Trophoblast cell (in vitro differentiated cells and primary cell): ENCODE results near the gene LHPP.

Source experiments
- DNase-seq, 2 donors: peaks; one replicate each; pipeline ENCODE4 v3.0.0-alpha.2; 2016
- H2AFZ ChIP-seq: 2 replicates; pipeline ENCODE4 v1.6.1; 2013; ENCODE audit warnings: low read length, moderate library complexity, mild to moderate bottlenecking; ENCODE audit not compliant: insufficient read depth, poor library complexity
- H2AK5ac ChIP-seq: 2 replicates; pipeline ENCODE4 v1.6.1; 2013; ENCODE audit warnings: mild to moderate bottlenecking, low read length
- H2BK120ac ChIP-seq: 2 replicates; pipeline ENCODE4 v1.6.1; 2013; ENCODE audit warnings: low read length, mild to moderate bottlenecking, moderate library complexity; ENCODE audit not compliant: insufficient read depth, poor library complexity
- H2BK12ac ChIP-seq: 2 replicates; pipeline ENCODE4 v1.6.1; 2013; ENCODE audit warnings: mild to moderate bottlenecking, low read length, moderate library complexity
- H2BK5ac ChIP-seq: 2 replicates; pipeline ENCODE4 v1.6.1; 2013; ENCODE audit warnings: low read length, low read depth, moderate library complexity, mild to moderate bottlenecking; ENCODE audit not compliant: poor library complexity
- H3K14ac ChIP-seq: 2 replicates; pipeline ENCODE4 v1.6.1; 2013; ENCODE audit warnings: mild to moderate bottlenecking, low read length
- H3K18ac ChIP-seq: 2 replicates; pipeline ENCODE4 v1.6.1; 2013; ENCODE audit warnings: mild to moderate bottlenecking, low read length
- H3K23ac ChIP-seq: 2 replicates; pipeline ENCODE4 v1.6.1; 2013; ENCODE audit warnings: low read length
- H3K27ac ChIP-seq: 2 replicates; pipeline ENCODE4 v1.5.1; 2013; ENCODE audit warnings: low read depth, mild to moderate bottlenecking, inconsistent platforms, low read length, moderate library complexity
- H3K27me3 ChIP-seq: 2 replicates; pipeline ENCODE4 v1.6.1; 2013; ENCODE audit warnings: inconsistent platforms, mild to moderate bottlenecking, low read length, moderate library complexity; ENCODE audit not compliant: insufficient read depth
- H3K36me3 ChIP-seq, 2 experiments: 1 replicate in 1 of 2; 2 replicates in 1 of 2; pipeline ENCODE4 v1.6.1; 2013; ENCODE audit warnings: low read length in 2 of 2, mild to moderate bottlenecking in 2 of 2, moderate library complexity in 1 of 2; ENCODE audit not compliant: insufficient read depth in 2 of 2, control insufficient read depth in 1 of 2
- H3K4ac ChIP-seq: 2 replicates; pipeline ENCODE4 v1.6.1; 2013; ENCODE audit warnings: low read depth, mild to moderate bottlenecking, low read length, moderate library complexity
- H3K4me1 ChIP-seq, 2 experiments: 1 replicate in 1 of 2; 2 replicates in 1 of 2; pipeline ENCODE4 v1.6.1; 2013; ENCODE audit warnings: low read length in 2 of 2, mild to moderate bottlenecking in 2 of 2, moderate library complexity in 1 of 2; ENCODE audit not compliant: insufficient read depth in 2 of 2, control insufficient read depth in 1 of 2
- H3K4me2 ChIP-seq: 2 replicates; pipeline ENCODE4 v1.6.1; 2013; ENCODE audit warnings: inconsistent platforms, mild to moderate bottlenecking, low read length, moderate library complexity
- H3K4me3 ChIP-seq: 2 replicates; pipeline ENCODE4 v1.5.1; 2013; ENCODE audit warnings: mild to moderate bottlenecking, low read depth, low read length, inconsistent platforms
- H3K79me1 ChIP-seq: one replicate; pipeline ENCODE4 v1.6.1; 2013; ENCODE audit warnings: low read length
- H3K79me2 ChIP-seq: 2 replicates; pipeline ENCODE4 v1.6.1; 2013; ENCODE audit warnings: low read length, mild to moderate bottlenecking; ENCODE audit not compliant: control insufficient read depth, insufficient read depth, poor library complexity
- H3K9ac ChIP-seq: 2 replicates; pipeline ENCODE4 v1.6.1; 2013; ENCODE audit warnings: mild to moderate bottlenecking, low read length
- H3K9me3 ChIP-seq: 2 replicates; pipeline ENCODE4 v1.6.1; 2013; ENCODE audit warnings: low read depth, mild to moderate bottlenecking, control low read depth, inconsistent platforms, low read length; ENCODE audit not compliant: insufficient read depth
- H4K12ac ChIP-seq: 2 replicates; pipeline ENCODE4 v1.6.1; 2013; ENCODE audit warnings: low read depth, mild to moderate bottlenecking, low read length, moderate library complexity
- H4K8ac ChIP-seq: 2 replicates; pipeline ENCODE4 v1.6.1; 2013; ENCODE audit warnings: low read depth, mild to moderate bottlenecking, low read length, moderate library complexity
- H4K91ac ChIP-seq: one replicate; pipeline ENCODE4 v1.6.1; 2013; ENCODE audit warnings: low read depth, mild to moderate bottlenecking, low read length, moderate library complexity
- WGBS: extraction: QIAGEN DNeasy Blood & Tissue Kit; methylation state at CpG from one replicate; pipeline ENCODE4 v1.1.7; 2013; ENCODE audit warnings: missing lambda C conversion rate; ENCODE audit not compliant: insufficient read length, insufficient coverage; ENCODE audit errors: extremely low coverage; 5-methylcytosine and 5-hydroxymethylcytosine counted together

LHPP gene

DNA sequence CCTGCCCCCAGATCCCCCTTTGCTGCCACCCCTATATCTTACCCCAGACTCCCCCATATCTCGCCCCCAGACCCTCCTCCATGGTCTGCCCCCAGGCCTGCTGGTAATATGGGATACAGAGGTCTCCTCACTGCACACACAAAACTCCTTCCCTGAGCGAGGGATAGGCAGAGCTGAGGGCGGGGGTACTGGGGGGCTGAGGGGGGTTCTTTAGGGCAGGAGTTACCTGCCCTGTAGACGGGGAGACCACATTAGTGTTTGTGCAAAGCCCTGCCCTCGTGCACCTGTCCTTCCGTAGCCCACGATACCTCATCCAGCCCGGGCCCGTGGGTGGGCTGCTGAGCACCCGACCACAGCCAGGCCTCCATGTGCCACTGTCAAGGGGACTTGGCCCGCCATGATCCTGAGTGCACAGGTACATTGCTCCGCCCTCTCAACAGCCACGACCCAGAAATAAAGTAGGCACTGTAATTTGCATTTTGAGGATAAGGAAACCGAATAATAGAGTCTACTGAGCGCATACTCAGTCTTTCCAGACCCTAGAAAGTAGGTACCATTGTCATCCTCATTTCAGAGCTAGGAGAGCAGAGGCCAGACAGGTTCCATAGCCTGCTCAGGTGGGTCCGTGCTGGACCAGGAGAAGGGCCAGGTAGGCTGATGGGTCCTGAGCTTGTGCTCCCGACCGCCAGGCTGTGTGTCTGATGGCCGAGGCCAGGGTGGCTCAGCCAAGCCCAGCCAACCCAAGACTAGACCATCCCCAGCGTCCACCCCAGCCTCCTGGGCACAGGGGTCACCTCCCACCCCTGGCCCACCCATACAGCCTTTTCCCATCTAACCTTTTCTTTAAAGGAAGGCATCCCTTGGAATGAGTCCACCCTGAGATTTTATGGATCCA, 115.2 kb downstream of the LHPP start:
- Histone ChIP-seq H3K9me3 (peaks cover 3% of the 10 kb centered on the region), H2BK12ac (no peak overlapping the region), H3K14ac (no peak overlapping the region), H3K79me1 (no peaks in the 10 kb centered on the region), H3K4me1 (no peaks in the 10 kb centered on the region), H2BK5ac (no peak overlapping the region), H3K18ac (no peak overlapping the region), H3K9ac (no peak overlapping the region), H3K27ac (no peak overlapping the region), H3K36me3 (no peaks in the 10 kb centered on the region), H2AK5ac (no peak overlapping the region), H3K23ac (no peak overlapping the region), H3K4ac (no peak overlapping the region), H4K12ac (no peak overlapping the region), H3K4me3 (no peak overlapping the region), H4K8ac (no peak overlapping the region), H2BK120ac (no peak overlapping the region), H3K4me2 (no peak overlapping the region), H3K79me2 (peaks cover 2% of the 10 kb centered on the region), H4K91ac (no peak overlapping the region), H3K27me3 (no peaks in the 10 kb centered on the region), H2AFZ (no peak overlapping the region)
- DNase-seq, result no peak
- WGBS, result no CpG with 5 or more reads among the region's 20 CpGs

GRCh38 chr10:124577651-124578050, 116.0 kb downstream of the LHPP start:
- Histone ChIP-seq H4K12ac (no peak overlapping the region), H3K23ac (no peak overlapping the region), H3K27me3 (no peaks in the 10 kb centered on the region), H3K79me2 (peaks cover 2% of the 10 kb centered on the region), H3K4me2 (no peak overlapping the region), H2BK12ac (no peak overlapping the region), H2AK5ac (no peak overlapping the region), H4K8ac (no peak overlapping the region), H3K27ac (no peak overlapping the region), H3K14ac (no peak overlapping the region), H3K9me3 (no peaks in the 10 kb centered on the region), H3K4me1 (no peaks in the 10 kb centered on the region), H3K9ac (no peak overlapping the region), H2AFZ (no peak overlapping the region), H3K4me3 (no peak overlapping the region), H4K91ac (no peak overlapping the region), H2BK120ac (no peak overlapping the region), H2BK5ac (no peak overlapping the region), H3K18ac (no peak overlapping the region), H3K4ac (no peak overlapping the region), H3K36me3 (no peaks in the 10 kb centered on the region), H3K79me1 (no peaks in the 10 kb centered on the region)
- no peak for DNase-seq
- WGBS, result no CpG with 5 or more reads among the region's 3 CpGs

DNA sequence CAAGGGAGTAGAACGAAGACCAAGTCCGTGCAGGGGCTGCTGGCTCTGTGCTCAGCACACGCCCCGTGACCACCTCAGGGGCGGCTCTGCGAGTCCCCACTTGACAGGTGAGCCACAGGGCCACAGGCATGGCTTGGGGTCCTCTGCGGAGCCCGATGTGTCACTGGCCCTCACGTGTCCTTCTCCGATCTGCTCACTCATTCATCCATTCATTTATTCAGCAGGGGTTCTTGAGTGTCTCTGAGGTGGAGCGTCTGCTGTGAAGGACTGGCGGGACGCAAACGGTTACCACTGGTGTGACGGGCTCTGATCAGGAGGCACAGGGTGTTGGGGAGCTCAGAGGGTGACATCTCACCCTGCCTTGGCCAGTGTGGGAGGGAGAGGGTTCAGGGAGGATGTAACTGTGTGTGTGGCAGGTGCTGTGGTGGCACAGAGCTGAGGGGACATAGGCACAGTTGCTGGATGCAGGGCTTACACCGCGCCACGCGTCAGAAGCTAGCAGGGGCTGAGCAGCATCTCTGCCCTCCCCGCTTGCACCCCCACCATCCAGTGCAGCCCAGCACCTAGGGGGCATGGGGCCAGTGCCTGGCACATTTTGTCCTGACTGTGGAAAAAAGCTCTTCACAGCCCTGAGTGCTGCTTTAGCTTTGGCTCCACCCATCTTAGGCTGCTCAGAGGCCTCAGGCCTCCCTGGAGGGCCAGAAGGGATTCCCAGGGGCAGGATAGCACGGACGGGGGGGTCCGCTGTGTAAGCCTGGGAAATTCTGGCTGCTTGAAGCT, 116.8 kb downstream of the LHPP start:
- Histone ChIP-seq H4K8ac (no peak overlapping the region), H3K9ac (no peak overlapping the region), H3K14ac (no peak overlapping the region), H3K23ac (no peak overlapping the region), H4K12ac (no peak overlapping the region), H3K4me1 (no peaks in the 10 kb centered on the region), H3K79me2 (peaks cover 2% of the 10 kb centered on the region), H3K79me1 (no peaks in the 10 kb centered on the region), H3K4me2 (no peak overlapping the region), H3K18ac (no peak overlapping the region), H2AK5ac (no peak overlapping the region), H3K4me3 (no peak overlapping the region), H2AFZ (no peak overlapping the region), H2BK5ac (no peak overlapping the region), H3K36me3 (no peaks in the 10 kb centered on the region), H3K4ac (no peak overlapping the region), H2BK120ac (no peak overlapping the region), H3K27me3 (no peaks in the 10 kb centered on the region), H3K9me3 (no peaks in the 10 kb centered on the region), H2BK12ac (no peak overlapping the region), H4K91ac (no peak overlapping the region), H3K27ac (no peak overlapping the region)
- DNase-seq, result no peak
- WGBS, result no CpG with 5 or more reads among the region's 23 CpGs

DNA sequence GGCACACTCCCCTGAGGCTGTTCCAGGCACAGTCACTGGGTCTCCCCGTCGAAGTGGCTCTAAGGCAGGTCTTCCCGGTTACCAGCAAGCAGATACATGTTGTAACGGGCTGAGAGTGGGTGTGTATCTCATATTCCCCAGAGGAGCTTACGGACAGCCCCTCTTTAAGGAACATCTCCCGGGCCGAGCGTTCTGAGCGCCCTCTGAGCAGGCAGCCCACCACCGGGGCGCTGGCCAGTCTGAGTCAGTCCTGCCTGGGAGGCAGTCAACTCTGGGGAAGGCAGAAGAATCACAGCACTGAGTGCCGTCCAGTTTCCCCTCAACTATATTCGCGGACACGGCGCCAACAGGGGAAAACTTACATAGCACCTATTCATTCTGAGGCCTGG, 117.4 kb downstream of the LHPP start:
- Histone ChIP-seq H3K79me1 (no peaks in the 10 kb centered on the region), H3K4ac (no peak overlapping the region), H2BK5ac (no peak overlapping the region), H4K8ac (no peak overlapping the region), H3K36me3 (no peaks in the 10 kb centered on the region), H3K9me3 (no peaks in the 10 kb centered on the region), H3K18ac (no peak overlapping the region), H3K4me2 (no peak overlapping the region), H3K79me2 (peaks cover 2% of the 10 kb centered on the region), H3K27ac (no peak overlapping the region), H3K4me3 (no peak overlapping the region), H3K27me3 (no peaks in the 10 kb centered on the region), H2AFZ (no peak overlapping the region), H4K12ac (no peak overlapping the region), H2BK12ac (no peak overlapping the region), H2AK5ac (no peak overlapping the region), H3K23ac (no peak overlapping the region), H3K14ac (no peak overlapping the region), H3K4me1 (no peaks in the 10 kb centered on the region), H3K9ac (no peak overlapping the region), H2BK120ac (no peak overlapping the region), H4K91ac (no peak overlapping the region)
- no CpG with 5 or more reads among the region's 16 CpGs for WGBS
- no peak for DNase-seq
